RPMI7951 (cell line): ENCODE data around the gene FAM184A. TPM values are rescaled to one million over a fixed set of nuclear protein-coding genes. Genes with fewer than 3 reads are reported as not detected.
"Not testable (repeated sequence)": the region's sequence is repeated elsewhere in the genome, so short reads cannot be mapped to it uniquely, and the experiment has no call there.

ENCODE experiments used
- DNase-seq: peaks from one replicate; pipeline ENCODE4 v3.0.0-alpha.2; 2012; ENCODE audit warnings: low read depth
- total RNA-seq: library from RNA; depleted of rRNA; stranded (reverse); fragments of >200 nt; shearing (Covaris generic); gene quantifications from 2 replicates; pipeline ENCODE4 v1.2.3, GENCODE V29; 2014; rRNA removed

Gene FAM184A
- total RNA-seq, result 0.24 and 0.78 TPM in 2 replicates

DNA sequence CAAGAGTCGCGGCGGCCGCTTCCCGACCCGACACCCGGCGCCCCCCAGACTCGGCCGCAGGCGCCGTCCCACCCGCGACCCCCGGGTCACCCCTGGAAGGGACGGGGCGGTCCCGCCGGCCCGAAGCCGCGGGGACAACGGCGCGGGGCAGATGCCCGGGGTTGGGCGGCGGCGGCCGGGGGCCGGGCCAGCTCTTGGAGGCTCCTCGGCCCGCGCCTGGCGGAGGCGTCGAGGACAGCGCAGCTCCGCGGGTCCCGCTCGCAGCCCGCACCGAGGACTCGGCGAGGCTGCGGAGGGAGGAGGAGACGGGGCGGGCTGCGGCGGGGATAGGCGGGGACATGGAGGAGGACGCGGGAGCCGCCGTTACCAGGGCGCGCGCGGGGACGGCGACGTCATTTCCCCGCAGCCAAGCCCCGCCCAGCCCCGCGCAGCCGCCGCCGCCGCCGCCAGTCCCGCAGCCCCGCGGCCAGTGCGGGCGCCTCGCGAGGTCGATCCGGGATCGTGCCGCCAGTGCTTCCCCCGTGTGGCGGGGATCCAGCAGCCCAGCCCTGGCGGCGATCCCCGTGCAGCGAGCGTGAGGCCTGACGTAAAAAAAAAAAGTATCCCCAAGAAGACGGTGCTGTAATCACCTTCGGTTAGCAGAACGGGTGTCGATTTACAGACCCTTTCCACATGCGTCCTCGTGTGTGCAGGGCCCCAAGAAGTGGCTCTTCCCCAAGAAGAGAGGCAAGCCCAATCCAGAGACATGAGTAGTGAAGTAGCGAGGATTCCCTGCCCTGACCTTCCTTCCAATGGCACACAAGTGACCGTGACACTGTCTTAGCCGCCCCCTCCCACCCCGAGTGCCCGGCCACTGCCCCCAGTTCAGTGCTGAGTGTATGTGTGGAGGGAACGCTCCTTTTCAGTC is at the start of gene FAM184A:
Gene FAM184A, minus strand, starts transcription at position 289 of the 907 bp plus-strand sequence. CDS start 365 bp downstream, outside the sequence.
- DNase-seq, result peak; percentile 49

DNA sequence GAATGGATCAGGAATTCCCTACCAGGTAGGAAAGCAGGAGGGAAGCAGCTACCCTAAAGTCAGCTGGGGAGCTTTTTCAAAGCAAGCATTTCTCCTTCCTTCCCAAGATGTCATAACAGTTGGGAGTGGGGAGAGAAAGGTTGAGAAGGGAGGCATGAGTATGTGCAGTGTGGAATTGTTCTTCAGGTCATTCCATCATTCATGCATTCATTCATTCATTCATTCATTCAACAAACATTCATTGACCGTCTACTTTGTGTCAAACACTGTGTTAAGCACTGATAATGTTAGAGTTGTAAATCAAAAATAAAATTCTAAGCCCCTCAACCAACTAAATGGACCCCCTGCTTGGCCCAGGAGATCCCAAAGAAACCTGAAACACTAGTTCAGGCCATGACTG is 49.2 kb upstream of the FAM184A start:
- DNase-seq, result no peak

DNA sequence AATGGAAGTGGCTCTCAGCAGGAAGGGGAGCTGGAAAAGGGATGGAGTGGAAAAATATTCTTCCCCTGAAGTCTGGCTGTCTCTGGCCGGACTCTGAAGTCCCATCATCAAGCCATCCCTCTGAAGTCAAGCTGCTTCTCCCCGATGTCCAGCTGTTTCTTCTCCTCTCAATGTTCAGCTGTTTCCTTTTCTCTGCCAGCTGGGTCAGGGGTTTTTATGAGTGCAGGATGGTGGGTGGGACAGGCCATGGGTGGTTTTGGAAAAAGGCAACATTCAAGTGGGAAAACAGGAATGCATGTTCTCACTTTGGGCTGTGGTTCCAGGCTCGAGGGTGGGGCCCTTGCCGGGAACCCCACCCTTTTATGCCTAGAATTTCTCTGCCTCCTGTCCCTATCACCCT is 48.4 kb upstream of the FAM184A start:
- no peak for DNase-seq

GRCh38 chr6:119126140-119126539 is 47.7 kb upstream of the FAM184A start:
- DNase-seq, result no peak

DNA sequence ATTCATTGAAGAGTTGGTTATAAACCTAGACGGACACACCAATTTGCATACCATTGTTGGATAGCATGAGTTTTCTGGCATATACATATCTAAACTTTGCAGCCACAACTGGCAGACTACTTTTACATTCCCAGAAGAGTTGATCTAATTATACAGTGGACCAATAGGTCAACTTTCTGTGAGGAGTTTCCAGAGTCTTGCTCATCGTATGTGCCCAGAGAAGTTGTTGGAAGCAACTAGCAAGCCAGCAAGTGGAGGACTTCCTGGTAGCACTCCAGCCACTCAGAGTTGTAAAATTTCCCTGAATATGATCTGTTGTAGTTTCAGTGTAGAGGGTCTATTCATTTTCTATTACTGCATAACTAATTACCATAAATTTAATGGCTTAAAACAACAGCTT is 47.1 kb upstream of the FAM184A start:
- no peak for DNase-seq

- DNase-seq, result no peak
These were observed 45.8 kb upstream of the FAM184A start for GRCh38 chr6:119124079-119124824.

DNA sequence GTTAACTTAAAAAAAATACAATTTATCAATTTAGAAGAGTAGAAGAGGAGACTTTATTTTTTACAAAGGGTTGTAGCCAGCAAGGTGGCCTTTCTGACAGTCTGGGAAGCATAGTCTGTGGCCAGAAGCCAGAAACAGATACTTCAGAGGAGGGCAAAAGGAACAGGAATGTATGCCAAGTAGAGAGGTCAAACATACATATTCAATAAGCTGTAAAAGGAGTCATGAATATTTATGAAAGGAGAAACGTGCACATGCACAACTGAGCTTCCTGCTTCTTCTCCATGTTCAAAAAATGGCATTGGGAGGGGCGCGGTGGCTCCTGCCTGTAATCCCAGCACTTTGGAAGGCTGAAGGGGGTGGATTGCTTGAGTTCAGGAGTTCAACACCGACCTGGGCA is 43.9 kb upstream of the FAM184A start:
- DNase-seq, result no peak

DNA sequence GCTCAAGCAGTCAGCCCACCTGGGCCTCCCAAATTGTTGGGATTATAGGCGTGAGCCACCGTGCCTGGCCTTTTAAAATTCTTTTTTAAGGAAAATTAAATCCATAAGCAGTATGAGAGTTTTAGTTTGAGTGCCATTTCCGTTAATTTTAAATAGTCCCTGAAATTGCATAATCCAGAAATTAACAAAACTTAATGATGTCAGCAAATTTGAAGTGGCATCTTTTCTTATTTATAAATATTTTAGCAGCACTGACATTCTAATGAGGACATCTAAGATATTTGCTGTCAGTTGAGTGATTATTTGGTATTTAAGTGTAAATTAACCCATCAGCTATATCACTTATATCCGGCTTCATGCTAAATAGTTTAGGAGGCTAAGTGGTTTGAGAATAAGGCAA is 42.9 kb upstream of the FAM184A start:
- DNase-seq, result no peak

- peak; percentile 73 for DNase-seq
These were observed 41.5 kb upstream of the FAM184A start for GRCh38 chr6:119119989-119120388.

DNA sequence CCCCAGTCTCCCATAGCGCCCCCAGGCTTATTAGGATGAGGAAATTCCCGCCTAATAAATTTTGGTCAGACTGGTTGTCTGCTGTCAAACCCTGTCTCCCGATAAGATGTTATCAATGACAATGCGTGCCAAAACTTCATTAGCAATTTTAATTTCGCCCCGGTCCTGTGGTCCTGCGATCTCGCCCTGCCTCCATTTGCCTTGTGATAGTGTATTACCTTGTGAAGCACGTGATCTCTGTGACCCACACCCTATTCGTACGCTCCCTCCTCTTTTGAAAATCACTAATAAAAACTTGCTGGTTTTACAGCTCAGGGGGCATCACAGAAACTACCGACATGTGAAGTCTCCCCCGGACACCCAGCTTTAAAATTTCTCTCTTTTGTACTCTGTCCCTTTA is 40.6 kb upstream of the FAM184A start:
- not testable (repeated sequence) for DNase-seq

GRCh38 chr6:119116712-119117281 is 38.3 kb upstream of the FAM184A start:
- DNase-seq, result no peak

DNA sequence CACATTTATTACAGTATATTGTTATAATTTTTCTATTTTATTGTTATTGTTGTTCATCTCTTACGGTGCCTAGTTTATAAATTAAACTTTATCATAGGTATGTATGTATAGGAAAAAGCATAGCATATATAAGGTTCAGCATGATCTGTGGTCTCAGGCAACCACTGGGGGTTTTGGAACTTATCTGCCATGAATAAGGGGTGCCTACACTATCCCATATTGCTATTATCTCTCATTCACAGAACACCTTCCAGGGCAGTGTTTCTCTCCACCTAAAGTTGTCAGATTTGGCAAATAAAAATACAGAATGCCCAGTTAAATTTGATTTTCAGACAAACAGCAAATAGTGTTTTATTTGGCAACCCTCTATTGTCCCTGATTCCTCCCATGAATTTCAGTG is 35.5 kb upstream of the FAM184A start:
- DNase-seq, result no peak

DNA sequence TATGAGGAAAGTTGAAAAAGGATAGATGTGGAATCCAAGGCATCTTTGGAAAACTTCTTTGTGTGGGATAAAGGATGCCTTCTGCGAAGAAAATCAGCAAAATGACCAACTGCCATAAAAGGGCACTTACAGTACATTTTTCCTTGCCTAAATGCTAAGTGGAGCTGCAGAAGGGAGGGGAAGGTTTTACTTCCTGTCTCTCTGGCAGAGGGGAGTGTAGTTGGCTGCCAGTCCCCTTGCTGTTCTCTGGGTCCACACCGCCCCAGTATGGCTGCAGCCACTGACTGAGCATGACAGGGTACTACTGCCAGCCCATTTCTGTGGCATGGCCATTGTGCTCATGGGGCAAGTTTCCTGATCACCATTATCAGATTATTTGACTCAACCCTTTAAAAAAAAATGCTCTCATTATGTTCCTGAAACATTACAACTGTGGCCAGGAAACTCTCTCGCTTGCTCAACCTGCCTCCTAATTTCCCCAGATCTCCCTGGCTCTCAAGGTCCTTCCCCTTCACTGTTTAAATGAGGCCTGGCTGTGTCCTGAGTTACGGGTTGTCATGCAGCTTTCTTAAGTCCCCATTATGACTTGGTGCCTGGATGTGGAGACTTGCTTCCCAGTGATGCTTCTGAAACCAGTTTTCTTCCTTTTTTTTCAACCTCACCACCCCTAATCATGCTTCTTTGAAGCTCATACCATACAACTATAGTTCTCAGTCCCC is 34.5 kb upstream of the FAM184A start:
- DNase-seq, result no peak

DNA sequence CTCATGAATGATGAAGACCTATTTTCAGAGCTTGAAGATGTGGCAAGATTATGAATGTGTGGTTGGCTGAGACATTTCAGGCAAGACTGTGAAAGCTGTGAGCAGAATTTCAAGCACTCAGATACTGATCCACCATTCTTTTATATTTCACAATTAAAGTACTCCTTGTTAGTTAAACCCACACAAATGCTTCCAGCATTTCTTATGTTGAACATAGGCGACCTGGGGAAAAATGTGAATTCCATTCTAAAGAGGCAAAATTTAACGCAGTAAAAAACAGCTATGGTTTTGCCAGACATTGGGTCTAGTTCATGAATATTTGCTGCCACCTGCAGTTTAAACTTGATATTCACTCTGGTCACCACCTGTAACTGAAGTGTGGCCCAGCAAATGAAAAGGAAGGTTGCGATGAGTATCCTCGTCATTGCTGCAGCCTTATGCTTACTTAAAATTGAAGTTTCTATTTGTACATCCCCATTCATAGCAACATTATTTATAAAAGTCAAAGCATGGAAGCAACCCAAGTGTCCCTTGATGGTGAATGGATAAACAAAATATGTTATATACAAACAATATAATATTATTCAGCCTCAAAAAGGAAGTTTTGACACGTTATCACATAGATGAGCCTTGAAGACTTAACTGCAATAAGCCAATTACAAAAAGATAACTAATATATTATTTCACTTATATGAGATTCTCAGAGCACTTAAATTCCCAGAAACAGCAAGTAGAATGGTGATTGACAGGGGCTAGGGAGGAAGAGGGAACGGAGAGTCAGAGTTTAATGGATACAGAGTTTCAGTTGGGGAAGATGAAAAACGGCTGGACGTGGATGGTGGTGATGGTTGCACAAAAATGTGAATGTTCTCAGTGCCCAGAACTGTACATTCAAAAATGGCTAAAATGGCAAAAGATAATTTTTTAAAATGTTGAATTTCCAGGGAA is 32.4 kb upstream of the FAM184A start:
- peak; percentile 54 for DNase-seq

DNA sequence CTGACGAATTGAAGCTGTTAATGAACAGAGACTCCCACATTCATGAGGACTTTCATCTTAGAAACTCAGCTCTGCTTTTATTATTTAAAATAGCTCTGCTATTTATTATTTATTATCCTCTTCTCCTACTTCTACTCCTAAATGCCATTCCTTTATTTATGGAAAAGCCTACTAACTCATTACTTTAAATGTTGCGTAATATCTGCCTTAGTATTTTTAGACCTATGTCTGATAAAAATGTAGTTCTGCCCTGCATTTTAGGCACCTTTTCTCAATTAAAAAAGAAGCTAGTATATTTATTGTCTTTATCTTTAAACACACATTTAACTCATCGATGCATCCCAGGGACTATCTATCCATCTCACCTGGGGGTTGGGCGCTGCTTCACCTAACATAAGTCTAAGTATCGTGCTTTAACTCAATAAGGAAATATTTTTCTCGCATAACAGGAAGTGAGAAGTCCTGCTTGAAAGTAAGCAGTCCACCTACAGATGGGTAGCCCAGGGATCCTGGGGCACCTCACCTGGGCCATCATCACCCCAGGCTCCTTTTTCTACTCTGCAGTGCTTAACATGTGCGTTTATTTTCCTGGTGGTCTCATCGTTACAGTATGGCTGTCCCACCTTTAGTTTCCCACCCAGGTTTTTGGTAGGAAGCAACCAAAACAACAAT is 31.3 kb upstream of the FAM184A start:
- no peak for DNase-seq

GRCh38 chr6:119108076-119108475 is 29.6 kb upstream of the FAM184A start:
- DNase-seq, result no peak

DNA sequence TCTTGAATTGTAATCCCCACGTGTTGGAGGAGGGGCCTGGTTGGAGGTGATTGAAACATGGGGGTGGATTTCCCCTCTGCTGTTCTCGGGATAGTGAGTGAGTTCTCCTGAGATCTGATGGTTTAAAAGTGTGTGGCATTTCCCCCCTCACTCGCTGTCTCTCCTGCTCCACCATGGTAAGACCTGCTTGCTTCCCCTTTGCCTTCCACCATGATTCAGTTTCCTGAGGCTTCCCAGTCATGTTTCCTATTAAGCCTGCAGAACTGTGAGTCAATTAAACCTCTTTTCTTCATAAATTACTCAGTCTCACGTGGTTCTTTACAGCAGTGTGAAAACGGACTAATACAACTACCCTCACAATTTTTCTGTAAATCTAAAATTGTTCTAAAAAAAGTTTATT is 26.8 kb upstream of the FAM184A start:
- no peak for DNase-seq

DNA sequence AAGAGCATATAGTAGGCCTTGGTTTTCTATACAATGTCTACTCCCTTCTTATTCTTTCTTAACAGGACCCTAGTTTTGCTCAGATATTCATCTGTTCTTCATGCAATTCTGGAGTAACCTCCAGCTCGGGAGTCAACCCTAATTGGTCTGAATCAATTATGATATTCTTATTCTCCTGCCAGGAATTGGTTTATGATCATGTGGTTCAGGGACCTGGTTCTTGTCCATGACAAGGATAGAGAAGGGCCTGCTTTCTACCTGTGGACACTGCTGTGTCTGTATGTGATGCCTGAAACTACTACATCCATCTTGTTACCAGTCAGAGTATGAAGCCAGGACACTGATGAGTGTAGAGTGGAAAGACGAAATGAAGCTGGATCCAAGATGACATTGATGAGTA is 24.4 kb upstream of the FAM184A start:
- no peak for DNase-seq

DNA sequence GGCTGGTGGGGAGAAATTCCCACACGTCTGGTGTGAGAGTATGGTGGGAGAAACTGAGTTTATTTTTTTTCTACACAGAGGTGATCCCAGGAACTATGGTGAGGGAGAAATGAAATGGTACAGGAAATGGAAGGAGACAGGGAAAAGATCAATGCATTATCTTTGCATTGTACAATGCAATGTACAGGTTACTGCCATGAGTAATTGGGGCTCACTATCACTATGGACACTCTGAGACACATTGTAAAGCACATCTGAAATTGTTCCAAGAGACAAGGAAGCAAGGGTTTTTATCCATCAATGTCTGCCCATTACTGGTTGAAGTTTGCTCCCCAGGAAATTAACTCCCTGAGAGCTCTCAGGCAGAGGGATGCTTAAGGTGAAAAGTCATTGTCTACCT is 21.7 kb upstream of the FAM184A start:
- DNase-seq, result no peak

- not testable (repeated sequence) for DNase-seq
These were observed 19.4 kb upstream of the FAM184A start for GRCh38 chr6:119097815-119098361.
